Thyroid gland (tissue), 4 donors: ENCODE measurements around the gene KCTD6.

Experiments
- CTCF ChIP-seq, 6 experiments: fragments of 200-600 bp in 3 of 6; fragments of 450-650 bp in 3 of 6; sonication (generic) in 3 of 6; IDR thresholded peaks; one replicate each; pipeline ENCODE4 v1.5.1; 2016 to 2019; ENCODE audit warnings: antibody characterized with exemption in 6 of 6, mild to moderate bottlenecking in 2 of 6, inconsistent platforms in 1 of 6, moderate library complexity in 1 of 6
- POLR2A ChIP-seq, 2 donors: fragments of 450-650 bp; IDR thresholded peaks; one replicate each; pipeline ENCODE4 v1.6.1; 2017; ENCODE audit warnings: antibody characterized with exemption in 2 of 2, mild to moderate bottlenecking in 2 of 2, moderate library complexity in 1 of 2

GRCh38 chr3:58522759-58523425 is 31.0 kb downstream of the KCTD6 start:
- TF ChIP-seq POLR2A (IDR thresholded peaks at IDR 0.05), result no peak
- TF ChIP-seq CTCF (IDR thresholded peaks at IDR 0.05), result no peak
